ENCODE measurements around the gene GPR78.

The GPR78 gene

DNA sequence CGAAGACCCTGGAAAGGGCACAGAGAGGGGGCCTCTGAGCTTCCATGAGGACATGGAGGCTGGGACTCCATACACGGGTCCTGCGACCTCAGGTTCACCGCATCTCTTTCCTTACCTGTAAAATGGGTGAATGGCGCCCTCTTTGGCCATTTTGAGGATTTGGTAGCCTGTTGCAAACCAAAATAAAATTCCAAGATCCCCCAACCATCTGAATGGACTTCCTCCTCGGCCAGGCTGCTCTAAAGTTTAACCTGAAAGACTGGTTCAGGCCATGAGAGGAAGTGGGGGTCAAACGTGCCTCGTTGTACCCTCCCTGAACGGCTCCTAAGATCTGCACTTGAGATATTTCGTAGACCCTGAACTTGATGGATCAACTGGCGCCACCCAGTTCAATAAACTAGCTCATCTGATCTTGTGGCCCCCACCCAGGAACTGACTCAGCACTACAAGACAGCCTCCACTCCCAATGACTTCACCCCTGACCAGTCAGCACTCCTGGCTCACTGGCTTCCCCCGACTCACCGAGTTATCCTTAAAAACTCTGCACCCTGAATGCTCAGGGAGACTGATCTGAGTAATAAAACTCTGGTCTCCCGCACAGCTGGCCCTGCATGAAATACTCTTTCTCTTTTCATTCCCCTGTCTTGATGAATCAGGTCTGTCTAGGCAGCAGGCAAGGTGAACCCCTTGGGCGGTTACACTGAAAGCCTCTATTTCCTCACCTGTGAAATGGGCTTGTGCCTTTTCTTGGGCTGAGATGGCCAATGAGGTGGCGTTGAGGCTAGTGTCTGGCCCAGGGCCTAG lies 32.9 kb upstream of the GPR78 start:
- no peak for DNase-seq

GRCh38 chr4:8547912-8548730 lies 32.1 kb upstream of the GPR78 start:
- DNase-seq = no peak

- no peak for DNase-seq
These were observed 31.4 kb upstream of the GPR78 start for GRCh38 chr4:8548731-8549351.

DNA sequence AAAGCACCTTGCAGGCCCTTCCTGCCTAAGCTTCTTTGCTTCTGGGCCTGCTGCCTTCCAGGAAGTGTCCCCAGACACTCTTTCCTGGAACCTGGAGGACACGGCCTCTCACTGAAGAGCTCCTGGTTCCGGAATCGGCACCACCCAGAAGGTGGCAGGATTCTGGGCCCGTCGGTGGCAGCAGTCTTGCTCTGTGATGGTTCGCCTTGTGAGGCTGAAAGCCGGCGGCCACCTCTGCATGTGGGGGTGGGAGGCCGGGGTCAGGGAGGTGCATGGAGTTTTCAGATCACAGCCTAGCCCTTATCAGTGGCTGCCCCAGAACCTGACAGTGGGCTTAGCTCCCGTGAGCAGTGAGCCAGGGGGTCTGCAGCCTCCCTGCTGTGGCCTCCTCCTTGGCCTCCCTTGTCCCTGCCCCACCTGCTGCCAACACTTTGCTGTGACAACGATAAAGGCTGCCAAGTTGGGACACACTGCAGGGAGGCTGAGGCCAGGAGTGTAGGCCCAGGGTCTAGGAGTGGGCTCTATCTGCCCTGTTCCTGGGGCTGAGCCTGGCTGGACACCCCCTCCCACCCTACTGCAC lies 30.8 kb upstream of the GPR78 start:
- no peak for DNase-seq

- DNase-seq = no peak
These were observed 29.5 kb upstream of the GPR78 start for GRCh38 chr4:8550691-8551090.

DNA sequence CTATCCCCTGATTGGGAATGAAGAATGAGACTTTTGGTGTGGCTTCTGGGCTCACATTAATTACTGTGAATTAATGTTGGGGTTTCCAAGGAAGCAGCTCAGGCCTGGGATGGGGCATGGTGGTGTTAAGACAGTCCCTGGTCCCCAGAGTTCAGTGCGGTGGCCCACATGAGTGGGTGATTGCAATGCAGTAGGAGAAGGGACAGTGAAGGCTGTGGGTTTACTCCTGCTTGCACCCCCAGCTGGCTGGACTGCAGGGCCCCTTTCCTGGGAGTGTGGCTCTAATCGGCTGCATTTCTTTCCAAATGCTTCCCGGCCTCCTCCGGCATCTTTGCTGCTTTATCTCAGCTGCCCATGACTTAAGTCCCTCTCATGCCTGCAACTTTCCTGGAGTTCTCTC lies 28.2 kb upstream of the GPR78 start:
- no peak for DNase-seq

DNA sequence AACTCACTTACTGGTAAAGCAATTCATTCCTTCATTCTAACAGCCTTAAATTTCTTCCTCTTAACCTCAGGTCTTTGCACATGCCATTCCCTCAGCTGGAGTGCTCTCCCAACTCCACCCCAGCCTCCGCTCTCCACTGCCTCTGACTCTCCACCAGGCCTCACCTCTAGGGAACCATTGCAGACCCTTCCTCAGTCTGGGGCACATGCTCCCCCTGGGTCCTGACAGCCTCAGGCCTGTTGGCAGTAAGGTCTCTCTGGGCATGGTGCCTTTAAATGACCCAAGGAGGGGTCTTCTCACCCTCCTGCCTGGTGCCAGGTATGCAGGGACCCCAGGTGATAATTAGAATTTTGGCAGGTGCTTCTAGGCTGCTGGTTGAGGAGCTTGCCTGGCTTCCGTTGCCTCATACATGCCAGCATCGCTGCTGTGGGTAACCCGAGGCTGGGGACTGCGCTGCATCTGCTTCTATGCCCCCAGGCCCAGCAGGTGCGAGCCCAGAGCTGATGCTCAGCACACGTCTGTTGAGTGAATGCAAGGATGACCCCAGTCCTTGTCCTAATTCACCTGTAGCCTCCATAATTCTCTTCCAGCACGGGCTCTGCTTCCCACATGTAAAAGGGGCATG lies 27.5 kb upstream of the GPR78 start:
- no peak for DNase-seq

DNA sequence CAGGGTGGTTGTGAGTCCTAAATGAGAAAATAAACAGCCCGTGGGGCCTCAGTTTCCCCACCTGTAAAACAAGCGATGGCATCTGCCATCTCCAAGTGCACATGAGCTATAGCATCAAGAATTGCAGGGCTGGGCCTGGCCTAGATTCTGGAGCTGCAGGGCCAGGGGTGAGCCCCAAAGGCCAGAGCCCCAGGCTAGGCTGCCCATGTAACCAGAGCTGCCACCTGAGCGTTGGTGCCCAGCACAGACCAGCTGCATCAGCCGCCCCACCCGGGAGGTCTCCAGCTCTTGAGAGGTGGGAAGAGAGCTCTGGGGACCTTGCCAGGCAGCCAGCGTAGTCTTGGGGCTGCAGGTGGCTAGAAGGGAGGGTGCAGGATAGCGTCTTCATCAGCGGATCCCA lies 27.0 kb upstream of the GPR78 start:
- no peak for DNase-seq

DNA sequence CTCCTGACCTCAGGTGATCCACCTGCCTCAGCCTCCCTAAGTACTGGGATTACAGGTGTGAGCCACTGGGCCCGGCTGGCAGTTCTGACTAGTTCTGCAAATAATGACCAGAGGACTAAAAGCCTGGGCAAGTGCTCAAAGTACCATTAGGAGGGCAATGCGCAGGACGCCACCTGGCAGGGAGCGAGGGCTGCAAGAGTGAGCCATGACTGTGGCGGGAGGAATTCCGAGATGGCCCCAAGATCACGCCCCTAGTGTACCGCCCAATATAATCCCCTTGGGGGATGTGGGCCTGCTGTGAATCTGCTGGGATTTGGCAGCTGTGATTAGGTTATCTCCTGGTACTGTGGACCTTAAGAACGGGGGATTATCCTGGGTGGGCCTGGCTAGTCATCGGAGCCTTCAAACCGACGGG lies 26.2 kb upstream of the GPR78 start:
- DNase-seq = no peak

GRCh38 chr4:8554555-8555100 lies 25.6 kb upstream of the GPR78 start:
- no peak for DNase-seq

- DNase-seq = no peak
These were observed 24.5 kb upstream of the GPR78 start for GRCh38 chr4:8555716-8556115.

DNA sequence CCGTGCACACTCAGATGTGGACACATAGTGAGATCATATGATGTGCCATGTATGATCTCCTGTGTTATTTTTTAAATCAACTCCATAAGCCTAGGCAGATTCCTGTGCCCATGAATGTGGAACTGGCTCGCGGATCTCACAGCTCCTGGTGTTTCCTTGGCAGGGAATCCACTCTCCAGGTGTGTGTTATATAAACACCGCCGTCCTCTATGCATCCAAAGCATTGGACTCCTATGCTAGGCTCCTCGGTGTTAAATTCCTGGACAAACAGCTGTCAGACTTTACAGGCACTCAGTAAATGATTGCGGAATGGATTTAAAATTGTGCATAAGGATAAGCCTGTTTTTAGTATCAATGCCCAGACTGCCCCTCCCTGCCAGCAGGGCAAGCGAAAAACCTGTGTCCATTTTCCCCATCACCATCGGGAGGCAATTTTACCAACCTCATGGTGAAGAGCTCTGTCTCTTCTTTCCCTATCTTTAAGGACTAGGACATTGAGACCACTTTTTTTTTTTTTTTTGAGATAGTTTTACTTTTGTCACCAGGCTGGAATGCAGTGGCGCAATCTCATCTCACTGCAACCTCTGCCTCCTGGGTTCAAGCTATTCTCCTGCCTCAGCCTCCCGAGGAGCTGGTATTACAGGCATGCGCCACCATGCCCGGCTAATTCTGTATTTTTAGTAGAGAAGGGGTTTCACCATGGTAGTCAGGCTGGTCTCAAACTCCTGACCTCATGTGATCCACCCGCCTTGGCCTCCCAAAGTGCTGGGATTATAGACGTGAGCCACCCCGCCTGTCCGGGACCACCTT lies 23.6 kb upstream of the GPR78 start:
- DNase-seq = no peak

GRCh38 chr4:8557151-8558076 lies 22.8 kb upstream of the GPR78 start:
- DNase-seq = no peak

GRCh38 chr4:8558080-8558960 lies 21.9 kb upstream of the GPR78 start:
- no peak for DNase-seq

- no peak for DNase-seq
These were observed 21.2 kb upstream of the GPR78 start for GRCh38 chr4:8559011-8559410.

DNA sequence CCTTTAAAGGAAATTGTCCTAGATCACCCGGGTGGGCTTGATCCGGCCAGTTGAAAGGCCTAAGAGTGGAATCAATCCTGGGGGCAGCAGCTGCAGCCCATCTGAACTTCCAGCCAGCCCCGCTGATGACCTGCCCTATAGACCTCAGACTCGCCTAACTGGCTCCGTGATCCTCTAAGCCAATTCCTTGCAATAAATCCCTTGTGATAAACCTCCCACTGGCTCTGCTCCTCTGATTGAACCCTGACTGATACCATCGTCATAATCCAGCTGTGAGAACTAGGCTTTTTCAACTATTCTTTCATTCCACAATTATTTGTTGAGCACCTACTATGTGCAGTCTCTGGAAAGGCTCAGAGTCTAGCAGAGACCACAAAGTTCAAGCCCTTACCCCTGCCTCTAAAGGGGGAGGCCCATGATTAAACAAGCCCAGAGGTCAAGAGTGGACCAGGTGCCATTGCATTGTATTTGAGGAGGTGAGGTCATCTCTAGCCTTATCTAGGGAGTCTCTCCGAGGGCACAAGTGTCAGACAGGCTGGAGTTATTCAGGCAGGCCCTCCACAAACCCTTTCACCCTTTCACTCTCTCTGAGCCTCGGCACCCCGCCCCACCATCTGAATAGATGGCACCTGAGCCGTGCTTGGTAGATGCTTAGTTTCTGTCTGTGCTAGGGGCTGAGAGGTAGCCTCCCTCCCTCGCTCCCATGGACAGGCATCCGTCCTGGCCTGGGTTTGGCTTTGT lies 20.5 kb upstream of the GPR78 start:
- DNase-seq = no peak

- DNase-seq = no peak
These were observed 19.7 kb upstream of the GPR78 start for GRCh38 chr4:8560265-8561047.

- no peak for DNase-seq
These were observed 15.6 kb upstream of the GPR78 start for GRCh38 chr4:8564595-8564994.

Data from CD4-positive, alpha-beta T cell treated with Interleukin-17A for 1 hour (primary cell).